ENCODE measurements around the gene TMEM151A.
"Not testable (repeated sequence)": the region's sequence is repeated elsewhere in the genome, so short reads cannot be mapped to it uniquely, and the experiment has no call there.

TMEM151A gene

DNA sequence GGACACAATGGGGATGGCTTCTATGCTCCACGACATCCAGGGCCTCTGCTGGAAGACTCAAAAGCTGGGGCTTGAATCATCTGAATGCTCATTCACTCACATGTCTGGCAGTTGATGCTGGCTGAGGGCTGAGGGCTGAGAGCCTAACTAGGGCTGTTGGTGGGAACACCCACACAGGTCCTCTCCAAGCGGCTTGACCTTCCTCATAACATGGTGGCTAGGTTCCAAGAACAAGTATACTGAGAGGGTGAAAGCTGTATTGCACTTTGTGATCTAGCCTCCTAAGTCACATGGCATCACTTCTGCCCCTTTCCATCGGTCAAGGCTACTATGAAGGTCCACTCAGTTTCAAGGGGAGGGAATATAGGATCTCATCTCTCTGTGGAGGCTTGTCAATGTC, 7.5 kb downstream of the TMEM151A start:
- TF ChIP-seq, protein P1, sequence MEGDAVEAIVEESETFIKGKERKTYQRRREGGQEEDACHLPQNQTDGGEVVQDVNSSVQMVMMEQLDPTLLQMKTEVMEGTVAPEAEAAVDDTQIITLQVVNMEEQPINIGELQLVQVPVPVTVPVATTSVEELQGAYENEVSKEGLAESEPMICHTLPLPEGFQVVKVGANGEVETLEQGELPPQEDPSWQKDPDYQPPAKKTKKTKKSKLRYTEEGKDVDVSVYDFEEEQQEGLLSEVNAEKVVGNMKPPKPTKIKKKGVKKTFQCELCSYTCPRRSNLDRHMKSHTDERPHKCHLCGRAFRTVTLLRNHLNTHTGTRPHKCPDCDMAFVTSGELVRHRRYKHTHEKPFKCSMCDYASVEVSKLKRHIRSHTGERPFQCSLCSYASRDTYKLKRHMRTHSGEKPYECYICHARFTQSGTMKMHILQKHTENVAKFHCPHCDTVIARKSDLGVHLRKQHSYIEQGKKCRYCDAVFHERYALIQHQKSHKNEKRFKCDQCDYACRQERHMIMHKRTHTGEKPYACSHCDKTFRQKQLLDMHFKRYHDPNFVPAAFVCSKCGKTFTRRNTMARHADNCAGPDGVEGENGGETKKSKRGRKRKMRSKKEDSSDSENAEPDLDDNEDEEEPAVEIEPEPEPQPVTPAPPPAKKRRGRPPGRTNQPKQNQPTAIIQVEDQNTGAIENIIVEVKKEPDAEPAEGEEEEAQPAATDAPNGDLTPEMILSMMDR (IDR thresholded peaks at IDR 0.05; ENCODE audit: unreplicated experiment in 3 of 3) = no peak
- peaks cover 34% of the 10 kb centered on the region for H3K27me3 Mint-ChIP-seq (ENCODE audit: low read depth)
- H3K9me3 Mint-ChIP-seq = no peaks in the 10 kb centered on the region
- no peak overlapping the region for H3K4me3 Mint-ChIP-seq
- H3K36me3 Mint-ChIP-seq (ENCODE audit: low read depth) = no peaks in the 10 kb centered on the region
- no peaks in the 10 kb centered on the region for H3K4me1 Mint-ChIP-seq
- no peak overlapping the region for H3K27ac Mint-ChIP-seq

GRCh38 chr11:66302656-66303055, 11.0 kb downstream of the TMEM151A start:
- no peaks in the 10 kb centered on the region for H3K36me3 Mint-ChIP-seq (ENCODE audit: low read depth)
- H3K27ac Mint-ChIP-seq = no peak overlapping the region
- TF ChIP-seq, protein P1 (IDR thresholded peaks at IDR 0.05; ENCODE audit: unreplicated experiment in 3 of 3) = no peak
- H3K4me3 Mint-ChIP-seq = no peak overlapping the region
- H3K4me1 Mint-ChIP-seq = no peaks in the 10 kb centered on the region
- no peaks in the 10 kb centered on the region for H3K9me3 Mint-ChIP-seq
- peaks cover 11% of the 10 kb centered on the region for H3K27me3 Mint-ChIP-seq (ENCODE audit: low read depth)

- peaks cover 16% of the 10 kb centered on the region for H3K27me3 Mint-ChIP-seq (ENCODE audit: low read depth)
- TF ChIP-seq, protein P1 (IDR thresholded peaks at IDR 0.05; ENCODE audit: unreplicated experiment in 3 of 3) = no peak
- no peak overlapping the region for H3K27ac Mint-ChIP-seq
- H3K4me3 Mint-ChIP-seq = no peak overlapping the region
- no peaks in the 10 kb centered on the region for H3K9me3 Mint-ChIP-seq
- H3K4me1 Mint-ChIP-seq = peaks cover 5% of the 10 kb centered on the region
- no peaks in the 10 kb centered on the region for H3K36me3 Mint-ChIP-seq (ENCODE audit: low read depth)
These were observed 17.8 kb downstream of the TMEM151A start for GRCh38 chr11:66309475-66309874.

- Mint-ChIP-seq H3K9me3 (no peaks in the 10 kb centered on the region), H3K27me3 (ENCODE audit: low read depth) (peaks cover 16% of the 10 kb centered on the region), H3K4me1 (peaks cover 8% of the 10 kb centered on the region), H3K36me3 (ENCODE audit: low read depth) (peaks cover 2% of the 10 kb centered on the region), H3K4me3 (peak overlapping the region in 1 of 3 experiments; percentile 91), H3K27ac (no peak overlapping the region)
- TF ChIP-seq, protein P1 (IDR thresholded peaks at IDR 0.05; ENCODE audit: unreplicated experiment in 3 of 3) = no peak
These were observed 18.6 kb downstream of the TMEM151A start for GRCh38 chr11:66310324-66310723.

GRCh38 chr11:66310803-66311440, 19.2 kb downstream of the TMEM151A start:
- not testable (repeated sequence) for H3K36me3 Mint-ChIP-seq (ENCODE audit: low read depth); H3K9me3 Mint-ChIP-seq; H3K27ac Mint-ChIP-seq
- peak overlapping the region in 1 of 3 experiments; percentile 91 for H3K4me3 Mint-ChIP-seq
- H3K4me1 Mint-ChIP-seq = peaks cover 14% of the 10 kb centered on the region
- peaks cover 16% of the 10 kb centered on the region for H3K27me3 Mint-ChIP-seq (ENCODE audit: low read depth)

GRCh38 chr11:66311470-66311964, 19.8 kb downstream of the TMEM151A start:
- Mint-ChIP-seq H3K27ac (peak overlapping the region; percentile 94 to 98 (median 95)), H3K4me3 (peak overlapping the region; percentile 89 to 91 (median 91)), H3K36me3 (ENCODE audit: low read depth) (peaks cover 4% of the 10 kb centered on the region), H3K4me1 (peaks cover 15% of the 10 kb centered on the region), H3K9me3 (no peaks in the 10 kb centered on the region), H3K27me3 (ENCODE audit: low read depth) (peaks cover 16% of the 10 kb centered on the region)
- TF ChIP-seq, protein P1 (IDR thresholded peaks at IDR 0.05; ENCODE audit: unreplicated experiment in 3 of 3) = peak in 2 of 3 experiments; percentile 91 to 98

All from nephron (organoid).